ENCODE results near the gene COTL1. TPM values are rescaled to one million over a fixed set of nuclear protein-coding genes. Genes with fewer than 3 reads are reported as not detected.
"Not testable (repeated sequence)": the region's sequence is repeated elsewhere in the genome, so short reads cannot be mapped to it uniquely, and the experiment has no call there.

COTL1 gene
- total and polyA plus RNA-seq, 8 donors, result 92.7 to 206 (median 119) TPM

- ATAC-seq (no peak), DNase-seq (no peak)
- H3K27me3 ChIP-seq, result peaks cover 0 to 5% of the 10 kb centered on the region in 2 donors
- peaks cover 0 to 18% of the 10 kb centered on the region in 2 donors for H3K36me3 ChIP-seq
- no peaks in the 10 kb centered on the region for H3K9me3 ChIP-seq
- intact Hi-C loops (cut with DNase I), result no loop called here
- H3K4me3 ChIP-seq, result no peak overlapping the region
- TF ChIP-seq CTCF (IDR thresholded peaks at IDR 0.05), result no peak
- no peak overlapping the region for H3K27ac ChIP-seq
- peaks cover 0 to 13% of the 10 kb centered on the region in 2 donors for H3K4me1 ChIP-seq
Observed at GRCh38 chr16:84559311-84559932, 58.5 kb downstream of the COTL1 start.

- H3K27ac ChIP-seq; DNase-seq; H3K27me3 ChIP-seq; ATAC-seq; intact Hi-C loops (cut with DNase I); H3K4me3 ChIP-seq; H3K9me3 ChIP-seq: not testable (repeated sequence)
- Histone ChIP-seq H3K36me3 (peaks cover 0 to 12% of the 10 kb centered on the region in 2 donors), H3K4me1 (peaks cover 0 to 10% of the 10 kb centered on the region in 2 donors)
Observed at GRCh38 chr16:84558850-84559249, 59.0 kb downstream of the COTL1 start.

GRCh38 chr16:84557504-84557903 lies 60.4 kb downstream of the COTL1 start:
- TF ChIP-seq CTCF (IDR thresholded peaks at IDR 0.05), result no peak

GRCh38 chr16:84557059-84557458 lies 60.8 kb downstream of the COTL1 start:
- TF ChIP-seq CTCF (IDR thresholded peaks at IDR 0.05), result no peak
- H3K27me3 ChIP-seq, result peaks cover 0 to 5% of the 10 kb centered on the region in 2 donors
- peaks cover 0 to 6% of the 10 kb centered on the region in 2 donors for H3K36me3 ChIP-seq
- no peak for DNase-seq
- no peaks in the 10 kb centered on the region for H3K4me1 ChIP-seq
- H3K4me3 ChIP-seq, result no peak overlapping the region
- no peak for ATAC-seq
- intact Hi-C loops (cut with DNase I), result no loop called here
- H3K27ac ChIP-seq, result no peak overlapping the region
- no peaks in the 10 kb centered on the region for H3K9me3 ChIP-seq

More at GRCh38 chr16:84557504-84557903, 60.4 kb downstream of the COTL1 start:
- DNase-seq (no peak), ATAC-seq (no peak)
- no peaks in the 10 kb centered on the region for H3K4me1 ChIP-seq
- peaks cover 0 to 6% of the 10 kb centered on the region in 2 donors for H3K36me3 ChIP-seq
- peaks cover 0 to 5% of the 10 kb centered on the region in 2 donors for H3K27me3 ChIP-seq
- no peak overlapping the region for H3K27ac ChIP-seq
- intact Hi-C loops (cut with DNase I), result no loop called here
- H3K4me3 ChIP-seq, result no peak overlapping the region
- H3K9me3 ChIP-seq, result no peaks in the 10 kb centered on the region

GRCh38 chr16:84555418-84556196 lies 62.3 kb downstream of the COTL1 start:
- intact Hi-C loops (cut with DNase I), result no loop called here
- no peaks in the 10 kb centered on the region for H3K36me3 ChIP-seq
- no peak overlapping the region for H3K27ac ChIP-seq
- TF ChIP-seq CTCF (IDR thresholded peaks at IDR 0.05), result no peak
- H3K4me3 ChIP-seq, result no peak overlapping the region
- peak; percentile 57 for ATAC-seq
- H3K9me3 ChIP-seq, result no peaks in the 10 kb centered on the region
- H3K27me3 ChIP-seq, result peaks cover 0 to 5% of the 10 kb centered on the region in 2 donors
- DNase-seq, result peak in 2 of 4 donors; percentile 33 to 77
- H3K4me1 ChIP-seq, result no peaks in the 10 kb centered on the region
